DOHH2 (cell line): ENCODE measurements around the gene PYGM.

ENCODE experiments used
- H3F3A ChIP-seq: fragments of 200-600 bp; sonication (generic), shearing (Covaris generic); 2 replicates; pipeline ENCODE4 v1.6.0; 2016; ENCODE audit warnings: antibody characterized with exemption, mild to moderate bottlenecking; ENCODE audit not compliant: control insufficient read depth, insufficient read depth
- H3K27ac ChIP-seq: fragments of 200-600 bp; sonication (generic); 2 replicates; pipeline ENCODE4 v1.5.1; 2014; ENCODE audit warnings: low read depth, mild to moderate bottlenecking, low read length, moderate library complexity
- H3K27me3 ChIP-seq: fragments of 200-600 bp; sonication (generic); 2 replicates; pipeline ENCODE4 v1.6.1; 2014; ENCODE audit warnings: mild to moderate bottlenecking, low read length, mixed read lengths; ENCODE audit not compliant: control insufficient read depth
- H3K36me3 ChIP-seq: fragments of 200-600 bp; sonication (generic); 2 replicates; pipeline ENCODE4 v1.6.1; 2014; ENCODE audit warnings: mild to moderate bottlenecking, low read length, moderate library complexity, mixed read lengths; ENCODE audit not compliant: control insufficient read depth
- H3K4me1 ChIP-seq: fragments of 200-600 bp; sonication (generic); 2 replicates; pipeline ENCODE4 v1.6.1; 2014; ENCODE audit warnings: mild to moderate bottlenecking, low read length, mixed read lengths; ENCODE audit not compliant: control insufficient read depth
- H3K4me2 ChIP-seq: fragments of 200-600 bp; sonication (generic); 2 replicates; pipeline ENCODE4 v1.6.0; 2014; ENCODE audit warnings: mild to moderate bottlenecking, low read length, moderate library complexity
- H3K4me3 ChIP-seq: fragments of 200-600 bp; sonication (generic); 2 replicates; pipeline ENCODE4 v1.5.1; 2014; ENCODE audit warnings: mild to moderate bottlenecking, low read length, mixed read lengths
- H3K79me2 ChIP-seq: fragments of 200-600 bp; sonication (generic); 2 replicates; pipeline ENCODE4 v1.6.1; 2014; ENCODE audit warnings: mild to moderate bottlenecking, low read length, mixed read lengths; ENCODE audit not compliant: control insufficient read depth
- H3K9me2 ChIP-seq: fragments of 200-600 bp; sonication (generic); replicated peaks from 2 replicates; pipeline ENCODE4 v1.6.1; 2014; ENCODE audit warnings: mild to moderate bottlenecking, low read length, mixed read lengths; ENCODE audit not compliant: control insufficient read depth
- H3K9me3 ChIP-seq: fragments of 200-600 bp; sonication (generic); 2 replicates; pipeline ENCODE4 v1.6.1; 2014; ENCODE audit warnings: antibody characterized with exemption, low read length, mixed read lengths; ENCODE audit not compliant: control insufficient read depth, insufficient read depth
- H4K20me1 ChIP-seq: fragments of 200-600 bp; sonication (generic); 2 replicates; pipeline ENCODE4 v1.6.0; 2014; ENCODE audit warnings: low read depth, mild to moderate bottlenecking, antibody characterized with exemption, low read length, moderate library complexity; ENCODE audit not compliant: control insufficient read depth, insufficient read depth
- EZH2phosphoT487 ChIP-seq: fragments of 200-600 bp; sonication (generic); IDR thresholded peaks from 2 replicates; pipeline ENCODE4 v1.6.1; 2017; ENCODE audit warnings: borderline replicate concordance, mild to moderate bottlenecking, antibody characterized with exemption, low read length, moderate library complexity, mixed read lengths
- TF ChIP-seq, protein P1 (sequence below): fragments of 200-600 bp; sonication (generic); IDR thresholded peaks from one replicate; pipeline ENCODE4 v1.5.1; 2014; ENCODE audit warnings: antibody characterized with exemption, mild to moderate bottlenecking, low read depth, low read length; ENCODE audit not compliant: poor library complexity, severe bottlenecking

The PYGM gene

DNA sequence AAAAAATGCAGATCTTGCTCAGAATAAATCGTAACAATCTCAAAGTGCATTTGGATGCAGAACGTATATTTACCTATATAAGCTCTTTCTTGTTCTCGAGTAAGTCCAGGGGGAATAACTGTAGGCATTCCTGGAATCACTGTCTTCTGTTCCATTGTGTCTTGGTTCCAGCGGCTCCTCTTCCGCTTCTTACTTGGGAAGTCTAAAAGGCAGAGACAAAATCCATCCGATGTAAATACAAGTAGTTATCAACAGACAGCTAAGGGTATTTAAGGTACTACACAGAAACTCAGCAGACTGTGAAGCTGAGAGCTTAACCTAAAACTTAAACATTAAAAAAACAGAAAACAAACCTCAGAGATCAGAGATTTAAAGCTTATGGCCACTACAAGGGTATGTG, 16.7 kb upstream of the PYGM start:
- Histone ChIP-seq H3K9me3 (no peaks in the 10 kb centered on the region), H3K79me2 (peaks cover 77% of the 10 kb centered on the region), H3K4me1 (peaks cover 74% of the 10 kb centered on the region), H3K27ac (peak overlapping the region; percentile 86), H3F3A (peaks cover 72% of the 10 kb centered on the region), H3K36me3 (peaks cover 77% of the 10 kb centered on the region), H3K9me2 (no peaks in the 10 kb centered on the region), H4K20me1 (peaks cover 39% of the 10 kb centered on the region), H3K4me3 (peak overlapping the region; percentile 96), H3K4me2 (peak overlapping the region; percentile 85), H3K27me3 (no peaks in the 10 kb centered on the region)
- TF ChIP-seq EZH2phosphoT487: no peak
- TF ChIP-seq, protein P1, sequence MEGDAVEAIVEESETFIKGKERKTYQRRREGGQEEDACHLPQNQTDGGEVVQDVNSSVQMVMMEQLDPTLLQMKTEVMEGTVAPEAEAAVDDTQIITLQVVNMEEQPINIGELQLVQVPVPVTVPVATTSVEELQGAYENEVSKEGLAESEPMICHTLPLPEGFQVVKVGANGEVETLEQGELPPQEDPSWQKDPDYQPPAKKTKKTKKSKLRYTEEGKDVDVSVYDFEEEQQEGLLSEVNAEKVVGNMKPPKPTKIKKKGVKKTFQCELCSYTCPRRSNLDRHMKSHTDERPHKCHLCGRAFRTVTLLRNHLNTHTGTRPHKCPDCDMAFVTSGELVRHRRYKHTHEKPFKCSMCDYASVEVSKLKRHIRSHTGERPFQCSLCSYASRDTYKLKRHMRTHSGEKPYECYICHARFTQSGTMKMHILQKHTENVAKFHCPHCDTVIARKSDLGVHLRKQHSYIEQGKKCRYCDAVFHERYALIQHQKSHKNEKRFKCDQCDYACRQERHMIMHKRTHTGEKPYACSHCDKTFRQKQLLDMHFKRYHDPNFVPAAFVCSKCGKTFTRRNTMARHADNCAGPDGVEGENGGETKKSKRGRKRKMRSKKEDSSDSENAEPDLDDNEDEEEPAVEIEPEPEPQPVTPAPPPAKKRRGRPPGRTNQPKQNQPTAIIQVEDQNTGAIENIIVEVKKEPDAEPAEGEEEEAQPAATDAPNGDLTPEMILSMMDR: no peak

DNA sequence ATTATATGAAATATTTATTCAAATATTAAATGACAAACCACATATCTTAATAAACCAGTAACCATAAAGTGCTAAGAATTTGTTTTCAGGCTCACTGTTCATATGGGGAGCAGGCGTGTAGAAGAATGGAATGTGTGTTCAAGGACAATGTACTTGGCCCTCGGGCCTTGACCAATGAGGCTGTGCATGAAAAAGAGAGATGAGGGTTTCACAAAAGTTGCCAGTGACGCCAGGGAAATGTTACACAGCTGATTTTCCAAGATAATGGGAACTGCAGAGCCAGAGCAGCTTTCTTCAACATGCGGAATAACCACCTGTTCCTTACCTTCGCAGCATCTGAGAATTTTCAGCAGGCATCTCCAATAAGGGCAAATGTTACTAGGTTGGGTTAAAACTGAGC, 14.4 kb upstream of the PYGM start:
- TF ChIP-seq, protein P1: no peak
- no peak for TF ChIP-seq EZH2phosphoT487
- H3K9me2 ChIP-seq: no peaks in the 10 kb centered on the region
- H3K9me3 ChIP-seq: no peaks in the 10 kb centered on the region
- H3K27ac ChIP-seq: peak overlapping the region; percentile 86
- peaks cover 87% of the 10 kb centered on the region for H3K79me2 ChIP-seq
- peaks cover 56% of the 10 kb centered on the region for H4K20me1 ChIP-seq
- no peaks in the 10 kb centered on the region for H3K27me3 ChIP-seq
- peaks cover 70% of the 10 kb centered on the region for H3K4me1 ChIP-seq
- peak overlapping the region; percentile 57 for H3K4me3 ChIP-seq
- H3F3A ChIP-seq: peaks cover 82% of the 10 kb centered on the region
- peak overlapping the region; percentile 85 for H3K4me2 ChIP-seq
- H3K36me3 ChIP-seq: peaks cover 84% of the 10 kb centered on the region

- Histone ChIP-seq H3K27ac (peak overlapping the region; percentile 86), H4K20me1 (peaks cover 60% of the 10 kb centered on the region), H3K79me2 (peaks cover 98% of the 10 kb centered on the region), H3K9me3 (no peaks in the 10 kb centered on the region), H3F3A (peaks cover 94% of the 10 kb centered on the region), H3K4me2 (peak overlapping the region; percentile 85), H3K4me3 (peak overlapping the region; percentile 57), H3K9me2 (no peaks in the 10 kb centered on the region), H3K27me3 (no peaks in the 10 kb centered on the region), H3K4me1 (peaks cover 84% of the 10 kb centered on the region), H3K36me3 (peaks cover 100% of the 10 kb centered on the region)
- TF ChIP-seq, protein P1: no peak
- TF ChIP-seq EZH2phosphoT487: no peak
Observed at GRCh38 chr11:64772303-64773018, 12.7 kb upstream of the PYGM start.
